Heart right ventricle (tissue), 16 donors: ENCODE data around the gene RNF207. TPM values are rescaled to one million over a fixed set of nuclear protein-coding genes. Genes with fewer than 3 reads are reported as not detected.

Source experiments
- ATAC-seq, 8 donors: fragments of 200-7000 bp; cut with Tn5 transposase; one replicate each; pipeline ENCODE4 v1.9.1; 2020; ENCODE audit warnings: mild to moderate bottlenecking in 8 of 8, moderate library complexity in 8 of 8, moderate number of reproducible peaks in 1 of 8
- DNase-seq, 2 donors: peaks; one replicate each; pipeline ENCODE4 v3.0.0-alpha.2; 2020
- H3K27ac ChIP-seq, 10 donors: fragments of 200-600 bp; sonication (generic) in 2 of 10; one replicate each; pipeline versions ENCODE4 v1.5.0 to v1.8.0; 2020 to 2022; ENCODE audit warnings: mild to moderate bottlenecking in 3 of 10
- H3K27me3 ChIP-seq, 7 donors: fragments of 200-600 bp; one replicate each; pipeline ENCODE4 v1.8.0; 2021 to 2022; ENCODE audit warnings: mild to moderate bottlenecking in 2 of 7
- H3K36me3 ChIP-seq, 9 donors: fragments of 200-600 bp; sonication (generic) in 1 of 9; one replicate each; pipeline versions ENCODE4 v1.5.0 to v1.8.0; 2020 to 2022; ENCODE audit warnings: mild to moderate bottlenecking in 2 of 9
- H3K4me1 ChIP-seq, 9 donors: fragments of 200-600 bp; sonication (generic) in 1 of 9; one replicate each; pipeline versions ENCODE4 v1.5.0 to v1.8.0; 2020 to 2022; ENCODE audit warnings: mild to moderate bottlenecking in 4 of 9
- H3K4me3 ChIP-seq, 10 donors: fragments of 200-600 bp; sonication (generic) in 2 of 10; one replicate each; pipeline versions ENCODE4 v1.5.0 to v1.8.0; 2020 to 2022; ENCODE audit warnings: mild to moderate bottlenecking in 7 of 10, moderate library complexity in 2 of 10
- H3K9me3 ChIP-seq, 11 donors: fragments of 200-600 bp in 10 of 11; sonication (generic) in 2 of 11; one replicate each; pipeline versions ENCODE4 v1.5.0 to v1.8.0; 2013 to 2022; ENCODE audit warnings: mild to moderate bottlenecking in 2 of 11, control low read depth in 1 of 11, moderate library complexity in 1 of 11
- WGBS, 2 donors: extraction: QIAGEN DNeasy Blood & Tissue Kit; methylation state at CpG; one replicate each; pipeline ENCODE4 v1.1.7; 2013; ENCODE audit warnings: inconsistent platforms in 1 of 2; 5-methylcytosine and 5-hydroxymethylcytosine counted together
- intact Hi-C, 10 donors: fragments of 100-400 bp; cut with DNase I; formaldehyde crosslinking; loops; one replicate each; pipeline versions ENCODE4 v1.11.1 to v1.14.2; 2022
- polyA plus RNA-seq, 2 donors: library from polyadenylated mRNA; stranded (reverse); fragments of 200-250 nt; gene quantifications; one replicate each; pipeline ENCODE4 v1.2.3, GENCODE V29; 2013
- total RNA-seq, 10 donors: library from RNA; stranded (reverse); fragmentation: NEBNext Ultra II Directional in 3 of 10; extraction: Animal tissue kit (Norgen Biotek cat#: 25700) in 3 of 10; gene quantifications; one replicate each; pipeline versions ENCODE4 v1.2.1 to v1.2.4, GENCODE V29; 2021 to 2023
- TF ChIP-seq, protein P1 (sequence below), 9 donors: fragments of 200-600 bp; sonication (generic) in 2 of 9; IDR thresholded peaks; one replicate each; pipeline versions ENCODE4 v1.5.0 to v1.8.0; 2021 to 2022; ENCODE audit warnings: antibody characterized with exemption in 9 of 9, mild to moderate bottlenecking in 5 of 9, moderate library complexity in 1 of 9
- donor health status: Arrhythmogenic right ventricular cardiomyopathy.
- donor health status: ischemic (EF 13 %, LVEDD 7.1; RV severe dilation, severe dysfunction).
- donor health status: healthy with polysubstance abuse.
- donor health status: DM: no; HTN: yes; CAD: no.
- donor health status: DM: no; HTN: no; CAD: no.
- donor health status: ischemic (EF 25% LVEDD 6.9; RV normal size, moderate dysfunction).
- donor health status: ischemic (EF 25% LVEDD 5.7; RV mildly dilated, moderate dysfunction).
- donor health status: healthy.
- donor health status: DM: yes; HTN: yes; CAD: no.
- donor health status: Ischemic cardiomyopathy.
- donor health status: ischemic (EF 35%, LVEDD 5.7; RV mildly dilated, moderate dysfunction).
- donor health status: nonischemic (EF 11% LVEDD 7.7; RV severe dilation, severe dysfunction).
- donor health status: DM: yes; HTN: yes; CAD: no.
- donor health status: PGD.
- donor health status: ischemic (EF 29% LVEDD 5.4; RV normal size, mild dysfunction).
- donor health status: nonischemic (EF 23%, LVEDD 6.1; RV moderate dilation, normal function).

The RNF207 gene
- total and polyA plus RNA-seq, 12 donors = 16.2 to 183 (median 67.4) TPM

DNA sequence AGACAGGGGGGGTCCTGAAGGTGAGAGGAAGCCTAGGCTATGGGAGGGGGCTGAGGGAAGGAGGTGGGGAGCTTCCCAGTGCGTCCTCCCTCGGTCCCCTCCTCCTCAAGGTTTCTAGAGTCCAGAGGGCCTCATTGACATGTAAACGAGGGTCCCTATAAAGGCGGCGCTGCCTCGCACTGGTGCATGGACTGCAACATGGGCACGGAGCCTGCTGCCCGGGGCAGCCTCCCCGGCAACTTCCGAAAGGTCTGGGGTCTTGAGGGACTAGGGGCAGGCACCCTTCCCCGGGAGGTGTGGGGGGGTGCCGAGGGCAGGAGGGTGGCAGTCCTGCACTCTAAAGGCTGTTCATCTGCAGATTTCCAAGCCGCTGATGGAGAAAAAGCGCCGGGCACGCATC is 38.1 kb downstream of the RNF207 start, which contains the start of gene HES3:
HES3 (plus strand) TSS at position 187 of the 400 bp plus-strand sequence; CDS start at position 374, 187 bp downstream.
- H3K27me3 ChIP-seq = peaks cover 23 to 99% (median 90%) of the 10 kb centered on the region in 7 donors
- 3 to 5% methylated on average over 16 of the region's 16 CpGs for WGBS, 2 donors
- intact Hi-C loops = loop anchor here in 9 of 10 donors (2.0 to 10.0 kb wide), 10 partner anchors 37 to 202 kb away; partner anchors contain the start of genes RNF207 (in 3 of the 9) and CHD5 (in 1 of the 9)
- H3K4me3 ChIP-seq = no peak within 1 kb of the TSS
- ATAC-seq = no peak
- H3K36me3 ChIP-seq = no peaks in the 10 kb centered on the region
- TF ChIP-seq, protein P1, sequence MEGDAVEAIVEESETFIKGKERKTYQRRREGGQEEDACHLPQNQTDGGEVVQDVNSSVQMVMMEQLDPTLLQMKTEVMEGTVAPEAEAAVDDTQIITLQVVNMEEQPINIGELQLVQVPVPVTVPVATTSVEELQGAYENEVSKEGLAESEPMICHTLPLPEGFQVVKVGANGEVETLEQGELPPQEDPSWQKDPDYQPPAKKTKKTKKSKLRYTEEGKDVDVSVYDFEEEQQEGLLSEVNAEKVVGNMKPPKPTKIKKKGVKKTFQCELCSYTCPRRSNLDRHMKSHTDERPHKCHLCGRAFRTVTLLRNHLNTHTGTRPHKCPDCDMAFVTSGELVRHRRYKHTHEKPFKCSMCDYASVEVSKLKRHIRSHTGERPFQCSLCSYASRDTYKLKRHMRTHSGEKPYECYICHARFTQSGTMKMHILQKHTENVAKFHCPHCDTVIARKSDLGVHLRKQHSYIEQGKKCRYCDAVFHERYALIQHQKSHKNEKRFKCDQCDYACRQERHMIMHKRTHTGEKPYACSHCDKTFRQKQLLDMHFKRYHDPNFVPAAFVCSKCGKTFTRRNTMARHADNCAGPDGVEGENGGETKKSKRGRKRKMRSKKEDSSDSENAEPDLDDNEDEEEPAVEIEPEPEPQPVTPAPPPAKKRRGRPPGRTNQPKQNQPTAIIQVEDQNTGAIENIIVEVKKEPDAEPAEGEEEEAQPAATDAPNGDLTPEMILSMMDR (IDR thresholded peaks at IDR 0.05) = no peak
- H3K4me1 ChIP-seq = peaks cover 0 to 42% (median 32%) of the 10 kb centered on the region in 9 donors
- no peak for DNase-seq
- H3K27ac ChIP-seq = no peak within 1 kb of the TSS
- H3K9me3 ChIP-seq = no peaks in the 10 kb centered on the region

DNA sequence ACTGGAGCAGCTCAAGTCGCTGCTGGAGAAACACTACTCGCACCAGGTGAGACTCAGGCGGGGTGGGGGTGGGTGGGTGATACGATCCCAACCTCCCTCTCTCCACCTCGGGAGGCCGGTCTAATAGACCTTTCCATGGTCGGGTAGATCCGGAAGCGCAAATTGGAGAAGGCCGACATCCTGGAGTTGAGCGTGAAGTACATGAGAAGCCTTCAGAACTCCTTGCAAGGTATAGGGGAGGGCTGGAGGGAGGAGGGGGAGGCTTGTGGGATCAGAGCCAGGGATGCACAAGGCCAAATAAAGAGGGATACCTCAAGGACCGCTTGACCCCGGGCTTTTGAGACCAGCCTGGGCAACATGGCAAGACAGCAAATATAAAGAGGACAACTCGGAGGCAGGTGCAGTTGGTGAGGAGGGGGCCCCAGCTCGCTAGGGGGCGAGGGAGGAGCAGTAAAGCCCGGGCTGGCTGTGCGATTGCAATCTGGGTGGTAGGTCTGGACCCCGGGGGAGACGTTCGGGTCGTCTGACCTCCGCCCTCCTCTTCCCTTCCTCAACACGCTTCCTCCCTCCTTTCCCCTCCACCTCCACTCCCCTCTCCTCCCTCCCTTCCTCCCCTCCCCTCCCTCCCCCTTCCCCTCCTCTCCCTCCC is 38.6 kb downstream of the RNF207 start:
- H3K4me1 ChIP-seq = peaks cover 0 to 44% (median 34%) of the 10 kb centered on the region in 9 donors
- TF ChIP-seq, protein P1 (IDR thresholded peaks at IDR 0.05) = no peak
- intact Hi-C loops = loop anchor here (1.0 to 10.0 kb wide), 17 partner anchors 37 to 202 kb away; partner anchors contain the start of genes RNF207 (in 3 of the 10) and CHD5 (in 1 of the 10)
- ATAC-seq (no peak), DNase-seq (no peak)
- H3K27me3 ChIP-seq = peaks cover 24 to 98% (median 92%) of the 10 kb centered on the region in 7 donors
- 2 to 3% methylated on average over 20 to 24 of the region's 24 CpGs for WGBS, 2 donors
- H3K27ac ChIP-seq = no peak overlapping the region
- no peaks in the 10 kb centered on the region for H3K9me3 ChIP-seq
- H3K4me3 ChIP-seq = no peak overlapping the region
- no peaks in the 10 kb centered on the region for H3K36me3 ChIP-seq

DNA sequence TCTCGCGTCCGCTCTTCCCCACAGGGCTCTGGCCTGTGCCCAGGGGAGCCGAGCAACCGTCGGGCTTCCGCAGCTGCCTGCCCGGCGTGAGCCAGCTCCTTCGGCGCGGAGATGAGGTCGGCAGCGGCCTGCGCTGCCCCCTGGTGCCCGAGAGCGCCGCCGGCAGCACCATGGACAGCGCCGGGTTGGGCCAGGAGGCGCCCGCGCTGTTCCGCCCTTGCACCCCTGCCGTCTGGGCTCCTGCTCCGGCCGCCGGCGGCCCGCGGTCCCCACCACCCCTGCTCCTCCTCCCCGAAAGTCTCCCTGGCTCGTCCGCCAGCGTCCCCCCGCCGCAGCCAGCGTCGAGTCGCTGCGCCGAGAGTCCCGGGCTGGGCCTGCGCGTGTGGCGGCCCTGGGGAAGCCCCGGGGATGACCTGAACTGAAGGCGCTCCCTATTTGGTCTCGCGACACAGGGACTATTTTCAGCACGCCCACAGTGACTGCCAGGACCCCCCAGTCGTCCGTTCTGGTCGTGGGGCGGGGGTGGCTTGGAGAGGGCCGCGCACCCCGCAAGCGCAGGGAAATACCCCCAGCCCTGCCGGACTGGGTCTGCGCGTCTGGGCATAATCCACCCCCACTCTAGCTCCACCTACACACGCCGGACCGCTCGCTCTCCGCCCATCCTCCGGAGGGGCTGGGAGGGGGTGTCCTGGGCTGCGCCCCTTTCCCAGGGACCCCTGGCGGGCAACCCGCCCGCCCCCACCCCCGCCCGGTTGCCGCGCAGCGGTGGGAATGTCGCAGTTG is 39.4 kb downstream of the RNF207 start:
- H3K9me3 ChIP-seq = no peaks in the 10 kb centered on the region
- H3K27me3 ChIP-seq = peaks cover 24 to 96% (median 93%) of the 10 kb centered on the region in 7 donors
- TF ChIP-seq, protein P1 (IDR thresholded peaks at IDR 0.05) = peak; percentile 70 to 89 (median 82)
- peak; percentile 73 to 85 (median 78) for ATAC-seq
- peaks cover 0 to 48% (median 34%) of the 10 kb centered on the region in 9 donors for H3K4me1 ChIP-seq
- no peak overlapping the region for H3K27ac ChIP-seq
- DNase-seq = peak; percentile 65 to 86
- intact Hi-C loops = loop anchor here in 8 of 10 donors (1.0 to 10.0 kb wide), 15 partner anchors 37 to 193 kb away; partner anchors contain the start of gene CHD5 (in 1 of the 8)
- WGBS, 2 donors = 1% methylated on average over 65 to 79 of the region's 79 CpGs
- no peaks in the 10 kb centered on the region for H3K36me3 ChIP-seq
- peak overlapping the region in 1 of 10 donors; percentile 3 for H3K4me3 ChIP-seq

DNA sequence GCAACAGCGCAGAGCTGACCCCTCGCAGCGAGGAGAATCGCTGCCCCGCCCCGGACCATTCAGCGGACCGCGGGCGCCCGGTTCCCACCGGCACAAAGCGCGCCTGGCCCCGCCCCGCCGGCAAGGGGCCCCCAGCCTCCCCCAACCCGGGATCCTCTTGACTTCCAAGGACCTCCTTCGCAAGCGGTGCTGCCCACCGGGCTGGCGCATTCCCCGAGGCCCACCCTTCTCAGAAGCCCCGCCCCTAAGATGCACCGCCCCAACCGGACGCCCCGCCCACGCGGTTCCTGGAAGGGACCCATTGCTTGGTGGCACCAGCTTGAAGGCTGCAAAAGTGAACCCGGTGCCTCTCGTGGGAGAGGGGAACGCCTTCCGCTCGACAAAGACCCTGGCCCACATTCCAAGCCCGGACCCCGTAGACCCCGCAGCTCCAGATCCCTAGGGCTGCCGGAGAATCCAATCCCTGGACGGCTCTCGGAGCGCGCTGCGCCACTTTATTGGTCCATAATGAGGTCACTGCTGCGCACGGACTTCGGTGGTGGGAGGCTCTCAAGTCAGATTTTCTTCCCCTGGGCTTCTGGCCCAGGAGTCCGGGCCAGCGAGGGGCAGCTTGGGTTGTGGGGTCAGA is 40.1 kb downstream of the RNF207 start:
- Histone ChIP-seq H3K36me3 (no peaks in the 10 kb centered on the region), H3K4me3 (peak overlapping the region in 1 of 10 donors; percentile 3), H3K27me3 (peaks cover 21 to 96% (median 93%) of the 10 kb centered on the region in 7 donors), H3K4me1 (peaks cover 0 to 48% (median 34%) of the 10 kb centered on the region in 9 donors), H3K27ac (no peak overlapping the region), H3K9me3 (no peaks in the 10 kb centered on the region)
- TF ChIP-seq, protein P1 (IDR thresholded peaks at IDR 0.05) = no peak
- DNase-seq = no peak
- intact Hi-C loops = loop anchor here (1.0 to 10.0 kb wide), 20 partner anchors 36 to 194 kb away; partner anchors contain the start of gene CHD5 (in 1 of the 10)
- WGBS, 2 donors = 3% methylated on average over 47 to 49 of the region's 49 CpGs
- ATAC-seq = peak in 1 of 8 donors; percentile 3
